GM12801 (cell line): Measurements from ENCODE around the gene PIAS4.

ENCODE experiments used
- TF ChIP-seq, protein P1 (sequence below): IDR thresholded peaks from one replicate; pipeline ENCODE4 v1.5.1; 2011; ENCODE audit warnings: control low read depth; ENCODE audit not compliant: insufficient read length; ENCODE audit errors: extremely low read depth

The PIAS4 gene

DNA sequence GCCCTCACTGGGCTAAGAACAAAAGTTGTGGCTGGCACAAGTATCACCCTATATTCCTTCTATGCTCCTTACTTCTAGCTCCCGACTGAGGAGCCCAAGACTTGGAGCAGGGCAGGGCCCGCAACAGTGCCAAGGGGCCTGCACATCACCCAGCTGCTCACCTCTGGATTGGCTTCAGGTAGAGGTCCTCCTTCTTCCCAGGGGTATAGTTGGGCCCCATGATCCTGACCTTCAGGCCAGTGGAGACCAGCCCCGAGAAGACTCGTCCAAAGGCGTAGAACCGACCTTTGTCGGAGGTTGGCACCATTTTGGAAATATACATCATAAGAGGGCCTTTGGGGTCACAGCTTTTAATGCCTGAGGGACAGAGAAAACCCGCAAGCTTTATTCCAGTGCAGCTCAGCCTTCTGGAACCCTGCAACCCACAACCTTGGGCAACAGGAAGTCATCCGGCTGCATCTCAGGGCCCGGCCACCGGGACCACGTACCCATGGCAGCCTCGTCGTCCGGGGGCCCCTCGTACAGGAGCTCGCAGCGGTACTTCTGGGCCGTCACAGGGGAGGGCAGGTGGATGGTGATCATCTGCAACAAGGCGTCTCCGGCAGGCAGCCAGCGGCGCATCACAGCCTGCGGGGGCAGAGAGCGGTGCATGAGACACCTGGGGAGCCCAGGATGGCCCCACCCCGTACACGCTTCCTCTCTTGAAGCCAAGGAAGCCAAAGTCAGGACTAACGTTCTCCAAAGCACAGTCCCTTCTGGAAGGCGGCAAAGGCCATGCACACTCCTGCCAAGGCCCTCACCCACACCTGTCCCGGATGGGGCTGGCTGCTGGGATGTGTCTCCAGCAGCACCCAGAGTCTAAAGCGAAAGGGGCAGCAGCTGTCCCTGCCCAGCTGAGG lies 26.9 kb upstream of the PIAS4 start:
- TF ChIP-seq, protein P1, sequence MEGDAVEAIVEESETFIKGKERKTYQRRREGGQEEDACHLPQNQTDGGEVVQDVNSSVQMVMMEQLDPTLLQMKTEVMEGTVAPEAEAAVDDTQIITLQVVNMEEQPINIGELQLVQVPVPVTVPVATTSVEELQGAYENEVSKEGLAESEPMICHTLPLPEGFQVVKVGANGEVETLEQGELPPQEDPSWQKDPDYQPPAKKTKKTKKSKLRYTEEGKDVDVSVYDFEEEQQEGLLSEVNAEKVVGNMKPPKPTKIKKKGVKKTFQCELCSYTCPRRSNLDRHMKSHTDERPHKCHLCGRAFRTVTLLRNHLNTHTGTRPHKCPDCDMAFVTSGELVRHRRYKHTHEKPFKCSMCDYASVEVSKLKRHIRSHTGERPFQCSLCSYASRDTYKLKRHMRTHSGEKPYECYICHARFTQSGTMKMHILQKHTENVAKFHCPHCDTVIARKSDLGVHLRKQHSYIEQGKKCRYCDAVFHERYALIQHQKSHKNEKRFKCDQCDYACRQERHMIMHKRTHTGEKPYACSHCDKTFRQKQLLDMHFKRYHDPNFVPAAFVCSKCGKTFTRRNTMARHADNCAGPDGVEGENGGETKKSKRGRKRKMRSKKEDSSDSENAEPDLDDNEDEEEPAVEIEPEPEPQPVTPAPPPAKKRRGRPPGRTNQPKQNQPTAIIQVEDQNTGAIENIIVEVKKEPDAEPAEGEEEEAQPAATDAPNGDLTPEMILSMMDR: no peak

DNA sequence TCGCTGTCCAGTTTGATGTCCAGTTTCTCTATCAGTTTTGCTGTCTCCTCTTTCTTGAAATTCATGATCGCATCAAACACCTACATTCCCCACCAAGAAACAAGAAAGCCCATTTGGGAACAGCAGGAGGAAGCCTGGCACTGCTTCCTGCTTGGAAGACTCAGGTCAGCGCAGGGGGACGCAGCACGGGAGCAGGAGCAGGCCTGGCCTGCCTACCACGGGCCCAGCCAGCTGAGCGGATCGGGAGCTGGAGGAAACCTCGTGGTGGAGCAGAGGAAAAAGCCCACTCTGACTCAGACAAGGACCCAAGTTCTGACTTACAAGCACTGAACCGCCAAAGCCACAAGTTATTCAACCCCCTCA lies 26.2 kb upstream of the PIAS4 start:
- TF ChIP-seq, protein P1: no peak

DNA sequence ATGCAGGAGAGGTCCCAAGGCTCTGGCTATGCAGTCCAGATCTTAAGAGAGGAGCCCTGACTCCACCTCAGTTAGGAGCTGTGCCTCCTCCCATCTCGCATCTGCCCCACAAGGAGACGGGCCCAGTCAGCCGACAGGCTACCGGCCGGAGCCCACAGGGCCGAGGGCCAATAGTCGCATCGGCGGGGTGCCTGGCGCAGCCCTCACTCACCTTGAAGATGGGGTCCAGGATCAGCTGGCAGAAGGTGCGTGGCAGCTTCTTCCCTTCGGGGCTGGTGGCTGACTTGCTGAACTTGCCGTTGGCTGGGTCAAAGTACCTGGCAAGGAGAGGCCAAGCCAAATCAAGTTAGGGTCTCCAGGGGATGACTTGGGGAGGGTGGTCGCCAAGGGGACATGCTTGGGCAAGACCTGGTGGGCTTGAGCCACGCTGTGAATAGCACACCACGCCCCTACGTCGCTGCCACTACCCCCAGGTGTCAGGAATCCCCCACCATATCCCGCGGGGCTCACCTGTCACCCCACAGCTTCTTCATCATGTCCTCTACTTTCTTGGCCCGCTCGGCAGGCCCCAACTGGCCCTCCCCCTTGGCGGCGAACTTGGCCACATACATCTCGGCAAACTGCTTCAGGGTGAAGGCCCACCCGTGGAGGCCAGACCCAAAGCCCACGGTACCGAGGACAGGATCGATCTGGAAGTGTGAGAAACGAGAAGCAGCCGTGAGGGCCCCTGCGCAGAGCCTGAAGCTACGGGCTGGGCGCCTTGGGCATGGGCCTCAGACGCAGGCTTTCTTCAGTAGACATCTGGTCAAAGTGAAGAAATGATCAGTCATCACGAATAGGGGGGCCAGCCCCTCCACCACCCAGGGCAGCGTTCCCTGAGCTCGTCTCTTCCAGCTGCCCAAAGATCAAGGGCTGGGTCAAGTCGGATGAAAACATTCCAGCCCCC lies 25.5 kb upstream of the PIAS4 start:
- TF ChIP-seq, protein P1: no peak

DNA sequence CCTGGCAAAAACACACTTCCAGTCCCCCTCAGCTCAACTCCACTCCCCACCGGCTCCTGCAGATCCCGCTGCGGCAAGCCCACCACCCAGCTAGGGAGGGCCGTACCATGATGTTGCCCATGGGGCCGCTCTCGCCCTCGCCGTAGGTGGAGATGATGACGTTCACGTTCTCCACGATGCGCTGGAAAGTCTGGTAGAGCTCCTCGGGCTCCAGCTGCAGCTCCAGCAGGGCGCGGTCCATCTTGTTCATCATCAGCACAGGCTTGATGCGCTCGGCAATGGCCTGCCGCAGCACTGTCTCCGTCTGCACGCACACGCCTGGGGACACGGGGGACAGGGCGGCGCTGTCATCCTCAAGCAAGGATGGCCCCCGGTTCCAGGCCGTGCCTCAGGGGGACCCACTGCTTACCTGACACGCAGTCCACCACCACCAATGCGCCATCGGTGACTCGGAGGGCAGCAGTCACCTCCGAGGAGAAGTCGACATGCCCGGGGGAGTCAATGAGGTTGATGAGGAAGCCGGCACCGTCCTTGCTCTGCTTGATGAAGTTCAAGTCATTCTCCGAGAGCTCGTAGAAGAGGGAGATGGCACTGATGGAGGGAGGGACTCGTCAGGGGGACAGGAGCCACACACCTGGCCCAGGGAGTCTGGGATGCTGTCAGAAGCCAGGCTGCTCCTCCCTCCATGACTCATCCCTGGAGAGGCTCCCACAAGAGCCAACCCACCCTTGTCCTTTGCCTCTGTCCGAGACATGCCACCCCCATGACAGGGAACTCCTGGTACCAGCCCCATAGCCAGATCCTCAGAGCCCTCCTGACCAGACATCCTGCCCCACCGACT lies 24.6 kb upstream of the PIAS4 start:
- TF ChIP-seq, protein P1: no peak

DNA sequence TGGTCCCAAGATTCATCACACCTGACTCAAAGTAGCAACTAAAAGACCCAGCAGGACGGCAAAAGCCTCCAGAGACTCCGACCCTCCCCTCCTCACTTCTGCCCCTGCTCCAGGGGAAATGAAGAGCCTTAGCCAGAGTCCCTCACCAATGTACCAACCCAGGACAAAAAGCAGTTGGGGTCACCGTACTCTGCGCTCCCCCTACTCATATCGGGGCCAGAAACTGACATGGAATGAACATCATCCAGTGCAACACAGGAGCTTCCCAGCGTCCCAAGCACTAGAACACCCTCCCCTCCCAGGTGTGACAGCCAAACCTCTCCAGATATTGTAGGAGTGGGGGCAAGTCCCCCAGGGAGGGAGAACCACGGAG lies 24.0 kb upstream of the PIAS4 start:
- TF ChIP-seq, protein P1: no peak

DNA sequence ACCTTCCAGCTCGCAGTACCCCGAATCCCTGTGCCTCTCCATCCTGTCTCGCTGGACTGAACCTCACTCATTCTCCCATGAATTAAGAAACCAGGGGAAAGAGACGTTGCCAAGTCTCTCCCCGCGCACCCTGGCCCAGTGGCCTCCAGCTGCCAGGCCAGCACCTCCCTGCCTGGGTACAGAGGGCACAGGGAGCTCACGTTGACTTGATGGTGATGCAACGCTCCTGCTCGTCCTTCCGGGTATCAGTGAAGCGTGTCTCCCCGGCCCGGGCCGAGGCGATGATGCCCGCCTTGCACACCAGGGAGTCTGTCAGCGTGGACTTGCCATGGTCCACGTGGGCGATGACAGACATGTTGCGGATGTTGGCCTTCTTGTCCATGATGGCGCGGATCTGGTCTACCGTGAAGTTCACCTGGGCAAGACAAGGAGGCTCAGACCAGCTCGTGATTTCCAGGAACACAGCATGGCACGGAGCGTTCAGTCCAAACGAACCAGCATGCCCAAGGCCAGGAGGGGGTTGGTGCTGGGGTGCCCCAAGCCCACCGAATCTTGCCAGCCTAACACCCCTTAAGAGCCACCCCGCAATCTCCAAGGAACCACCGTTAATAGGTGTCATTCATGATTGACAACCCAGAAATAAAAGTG lies 23.5 kb upstream of the PIAS4 start:
- TF ChIP-seq, protein P1: no peak

DNA sequence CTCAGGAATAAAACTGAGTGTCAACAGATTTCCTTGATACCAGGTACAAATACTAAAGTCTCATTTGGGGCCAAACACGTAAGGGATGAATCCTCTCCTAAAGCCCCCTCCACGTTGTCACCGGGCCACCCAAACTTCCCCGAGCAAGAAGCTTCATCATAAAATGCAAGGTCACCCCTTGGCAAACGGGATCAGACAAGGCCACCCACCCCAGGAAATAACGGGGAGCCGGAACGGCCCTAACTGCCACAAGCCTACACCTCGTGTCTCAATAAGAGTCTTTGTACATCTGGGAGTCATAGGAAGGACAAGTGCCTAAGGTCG lies 23.0 kb upstream of the PIAS4 start:
- TF ChIP-seq, protein P1: no peak
